IgD-negative memory B cell (primary cell): ENCODE measurements around the gene FRZB. TPM values are rescaled to one million over a fixed set of nuclear protein-coding genes. Genes with fewer than 3 reads are reported as not detected.

ENCODE experiments used
- H3K27ac Mint-ChIP-seq, 3 donors: one replicate each; pipeline ENCODE4 v1.8.0; 2020 to 2022; ENCODE audit warnings: mild to moderate bottlenecking in 3 of 3, mixed read lengths in 3 of 3, moderate library complexity in 1 of 3
- H3K27me3 Mint-ChIP-seq: one replicate; pipeline ENCODE4 v1.8.0; 2021; ENCODE audit warnings: mixed read lengths
- H3K36me3 Mint-ChIP-seq: one replicate; pipeline ENCODE4 v1.8.0; 2020; ENCODE audit warnings: mild to moderate bottlenecking, mixed read lengths
- H3K4me1 Mint-ChIP-seq, 3 donors: one replicate each; pipeline ENCODE4 v1.8.0; 2020 to 2022; ENCODE audit warnings: mixed read lengths in 3 of 3, mild to moderate bottlenecking in 1 of 3
- H3K4me3 Mint-ChIP-seq, 4 donors: one replicate each; pipeline ENCODE4 v1.8.0; 2020 to 2022; ENCODE audit warnings: mild to moderate bottlenecking in 4 of 4, mixed read lengths in 4 of 4, moderate library complexity in 3 of 4
- H3K9me3 Mint-ChIP-seq, 3 donors: one replicate each; pipeline ENCODE4 v1.8.0; 2020 to 2021; ENCODE audit warnings: mixed read lengths in 3 of 3, mild to moderate bottlenecking in 1 of 3
- polyA plus RNA-seq: library from polyadenylated mRNA; unstranded; fragments of 300-500 nt; fragmentation: Illumina TruSeq; gene quantifications from one replicate; pipeline ENCODE4 v1.2.3, GENCODE V29; 2021

Gene FRZB
- 0.90 TPM for polyA plus RNA-seq

- peaks cover 12 to 28% (median 17%) of the 10 kb centered on the region in 3 donors for H3K4me1 Mint-ChIP-seq
- H3K4me3 Mint-ChIP-seq = peak within 1 kb of the TSS; percentile 79 to 88 (median 82)
- H3K27me3 Mint-ChIP-seq = peaks cover 54% of the 10 kb centered on the region
These were observed at the start of gene FRZB for GRCh38 chr2:182866461-182867406. Gene FRZB, minus strand, starts transcription at chr2:182866637. Its CDS starts 85 bp downstream, at chr2:182866552.

GRCh38 chr2:182915369-182916326 lies 49.2 kb upstream of the FRZB start:
- no peaks in the 10 kb centered on the region for H3K9me3 Mint-ChIP-seq
- H3K4me1 Mint-ChIP-seq = peaks cover 0 to 2% (median 0%) of the 10 kb centered on the region in 3 donors
- peaks cover 2% of the 10 kb centered on the region for H3K36me3 Mint-ChIP-seq
- H3K27ac Mint-ChIP-seq = peak overlapping the region in 1 of 3 donors; percentile 42
- peaks cover 2% of the 10 kb centered on the region for H3K27me3 Mint-ChIP-seq
- H3K4me3 Mint-ChIP-seq = no peak overlapping the region

More at GRCh38 chr2:182866461-182867406, at the start of gene FRZB:
- Mint-ChIP-seq H3K36me3 (no peaks in the 10 kb centered on the region), H3K27ac (peak within 1 kb of the TSS in 2 of 3 donors; percentile 11 to 83), H3K9me3 (no peaks in the 10 kb centered on the region)

- Mint-ChIP-seq H3K4me3 (no peak overlapping the region), H3K27me3 (peaks cover 2% of the 10 kb centered on the region), H3K4me1 (peaks cover 0 to 1% (median 0%) of the 10 kb centered on the region in 3 donors), H3K36me3 (no peaks in the 10 kb centered on the region), H3K9me3 (no peaks in the 10 kb centered on the region), H3K27ac (no peak overlapping the region)
These were observed 48.4 kb upstream of the FRZB start for GRCh38 chr2:182914852-182915251.

GRCh38 chr2:182913064-182913463 lies 46.6 kb upstream of the FRZB start:
- Mint-ChIP-seq H3K36me3 (no peaks in the 10 kb centered on the region), H3K4me3 (no peak overlapping the region), H3K27me3 (peaks cover 2% of the 10 kb centered on the region), H3K27ac (no peak overlapping the region), H3K9me3 (no peaks in the 10 kb centered on the region), H3K4me1 (peaks cover 0 to 1% (median 0%) of the 10 kb centered on the region in 3 donors)

- H3K4me3 Mint-ChIP-seq = no peak overlapping the region
- peaks cover 2% of the 10 kb centered on the region for H3K27me3 Mint-ChIP-seq
- no peak overlapping the region for H3K27ac Mint-ChIP-seq
- H3K36me3 Mint-ChIP-seq = no peaks in the 10 kb centered on the region
- peaks cover 0 to 1% (median 0%) of the 10 kb centered on the region in 3 donors for H3K4me1 Mint-ChIP-seq
- no peaks in the 10 kb centered on the region for H3K9me3 Mint-ChIP-seq
These were observed 46.1 kb upstream of the FRZB start for GRCh38 chr2:182912518-182912915.

GRCh38 chr2:182911813-182912517 lies 45.5 kb upstream of the FRZB start:
- no peak overlapping the region for H3K4me3 Mint-ChIP-seq
- H3K27me3 Mint-ChIP-seq = peaks cover 4% of the 10 kb centered on the region
- no peaks in the 10 kb centered on the region for H3K36me3 Mint-ChIP-seq
- no peak overlapping the region for H3K27ac Mint-ChIP-seq
- peaks cover 0 to 1% (median 0%) of the 10 kb centered on the region in 3 donors for H3K4me1 Mint-ChIP-seq
- H3K9me3 Mint-ChIP-seq = no peaks in the 10 kb centered on the region

- H3K4me1 Mint-ChIP-seq = peaks cover 0 to 1% (median 0%) of the 10 kb centered on the region in 3 donors
- H3K27ac Mint-ChIP-seq = no peak overlapping the region
- H3K36me3 Mint-ChIP-seq = no peaks in the 10 kb centered on the region
- peaks cover 4% of the 10 kb centered on the region for H3K27me3 Mint-ChIP-seq
- H3K4me3 Mint-ChIP-seq = no peak overlapping the region
- no peaks in the 10 kb centered on the region for H3K9me3 Mint-ChIP-seq
These were observed 44.5 kb upstream of the FRZB start for GRCh38 chr2:182910965-182911364.

GRCh38 chr2:182907081-182907830 lies 40.8 kb upstream of the FRZB start:
- Mint-ChIP-seq H3K4me3 (no peak overlapping the region), H3K36me3 (no peaks in the 10 kb centered on the region), H3K9me3 (no peaks in the 10 kb centered on the region)

GRCh38 chr2:182906454-182906853 lies 40.0 kb upstream of the FRZB start:
- H3K4me3 Mint-ChIP-seq = no peak overlapping the region
- H3K36me3 Mint-ChIP-seq = no peaks in the 10 kb centered on the region
- no peaks in the 10 kb centered on the region for H3K9me3 Mint-ChIP-seq
- no peak overlapping the region for H3K27ac Mint-ChIP-seq
- H3K4me1 Mint-ChIP-seq = no peaks in the 10 kb centered on the region
- H3K27me3 Mint-ChIP-seq = peaks cover 4% of the 10 kb centered on the region

More at GRCh38 chr2:182907081-182907830, 40.8 kb upstream of the FRZB start:
- peaks cover 4% of the 10 kb centered on the region for H3K27me3 Mint-ChIP-seq
- H3K27ac Mint-ChIP-seq = no peak overlapping the region
- no peaks in the 10 kb centered on the region for H3K4me1 Mint-ChIP-seq

- Mint-ChIP-seq H3K4me1 (no peaks in the 10 kb centered on the region), H3K36me3 (no peaks in the 10 kb centered on the region), H3K4me3 (no peak overlapping the region)
These were observed 38.4 kb upstream of the FRZB start for GRCh38 chr2:182904844-182905243.

GRCh38 chr2:182903566-182903965 lies 37.1 kb upstream of the FRZB start:
- no peaks in the 10 kb centered on the region for H3K9me3 Mint-ChIP-seq
- no peaks in the 10 kb centered on the region for H3K4me1 Mint-ChIP-seq
- no peak overlapping the region for H3K4me3 Mint-ChIP-seq
- H3K27ac Mint-ChIP-seq = no peak overlapping the region
- H3K36me3 Mint-ChIP-seq = no peaks in the 10 kb centered on the region
- H3K27me3 Mint-ChIP-seq = peaks cover 2% of the 10 kb centered on the region

More at GRCh38 chr2:182904844-182905243, 38.4 kb upstream of the FRZB start:
- Mint-ChIP-seq H3K27me3 (peaks cover 2% of the 10 kb centered on the region), H3K27ac (no peak overlapping the region), H3K9me3 (no peaks in the 10 kb centered on the region)

- Mint-ChIP-seq H3K4me3 (no peak overlapping the region), H3K36me3 (no peaks in the 10 kb centered on the region), H3K27ac (no peak overlapping the region), H3K27me3 (no peaks in the 10 kb centered on the region), H3K9me3 (no peaks in the 10 kb centered on the region), H3K4me1 (no peaks in the 10 kb centered on the region)
These were observed 35.3 kb upstream of the FRZB start for GRCh38 chr2:182901748-182902147.

- Mint-ChIP-seq H3K4me3 (no peak overlapping the region), H3K27me3 (no peaks in the 10 kb centered on the region), H3K27ac (no peak overlapping the region), H3K4me1 (no peaks in the 10 kb centered on the region), H3K36me3 (no peaks in the 10 kb centered on the region), H3K9me3 (no peaks in the 10 kb centered on the region)
These were observed 32.3 kb upstream of the FRZB start for GRCh38 chr2:182898718-182899117.

- Mint-ChIP-seq H3K4me1 (no peaks in the 10 kb centered on the region), H3K27me3 (no peaks in the 10 kb centered on the region), H3K27ac (no peak overlapping the region), H3K9me3 (no peaks in the 10 kb centered on the region), H3K36me3 (no peaks in the 10 kb centered on the region), H3K4me3 (no peak overlapping the region)
These were observed 30.7 kb upstream of the FRZB start for GRCh38 chr2:182897137-182897536.
